Keratinocyte (primary cell): ENCODE data around the gene MTA1. TPM values are rescaled to one million over a fixed set of nuclear protein-coding genes. Genes with fewer than 3 reads are reported as not detected.

Experiments
- DNase-seq: peaks from one replicate; pipeline ENCODE4 v3.0.0-alpha.2; 2011; ENCODE audit warnings: low read depth, missing footprints, low spot score
- FAIRE-seq: peaks from 2 replicates; lab custom pipeline; 2011; peaks lifted over from hg19 to GRCh38; lab: Jason Lieb, UNC
- H2AFZ ChIP-seq: 2 replicates; pipeline ENCODE4 v1.6.0; 2012; ENCODE audit warnings: low read length, control low read depth, inconsistent platforms; ENCODE audit not compliant: control insufficient read depth
- H3K27ac ChIP-seq: 2 replicates; pipeline ENCODE4 v1.5.1; 2011; ENCODE audit warnings: low read length; ENCODE audit not compliant: control insufficient read depth, insufficient read depth
- H3K27me3 ChIP-seq: 3 replicates; pipeline ENCODE4 v1.6.0; 2011; ENCODE audit warnings: low read length; ENCODE audit not compliant: control insufficient read depth, insufficient read depth; ENCODE audit errors: extremely low read depth
- H3K36me3 ChIP-seq, 2 experiments: 2 replicates in 1 of 2; 3 replicates in 1 of 2; pipeline ENCODE4 v1.5.1; 2011; ENCODE audit warnings: low read length in 2 of 2, mild to moderate bottlenecking in 1 of 2; ENCODE audit not compliant: control insufficient read depth in 2 of 2, insufficient read depth in 2 of 2; ENCODE audit errors: extremely low read depth in 1 of 2
- H3K4me1 ChIP-seq: 3 replicates; pipeline ENCODE4 v1.5.1; 2011; ENCODE audit warnings: low read length; ENCODE audit not compliant: control insufficient read depth, insufficient read depth; ENCODE audit errors: extremely low read depth
- H3K4me2 ChIP-seq: 3 replicates; pipeline ENCODE4 v1.6.0; 2011; ENCODE audit warnings: low read depth, low read length; ENCODE audit not compliant: control insufficient read depth, insufficient read depth; ENCODE audit errors: extremely low read depth
- H3K4me3 ChIP-seq, 3 experiments: fragments of 200-600 bp in 1 of 3; sonication (generic) in 1 of 3; 2 replicates in 2 of 3; 3 replicates in 1 of 3; pipeline ENCODE4 v1.5.1; 2011 to 2016; ENCODE audit warnings: low read length in 3 of 3, mild to moderate bottlenecking in 3 of 3, control low read depth in 2 of 3, inconsistent platforms in 1 of 3, low read depth in 1 of 3, mixed read lengths in 1 of 3, mixed run types in 1 of 3, moderate library complexity in 1 of 3; ENCODE audit not compliant: control insufficient read depth in 2 of 3, insufficient read depth in 2 of 3; ENCODE audit errors: extremely low read depth in 1 of 3
- H3K79me2 ChIP-seq: 2 replicates; pipeline ENCODE4 v1.6.0; 2012; ENCODE audit warnings: low read length; ENCODE audit not compliant: control insufficient read depth, insufficient read depth
- H3K9ac ChIP-seq: 3 replicates; pipeline ENCODE4 v1.6.0; 2011; ENCODE audit warnings: low read length; ENCODE audit not compliant: control insufficient read depth, insufficient read depth; ENCODE audit errors: extremely low read depth
- H3K9me1 ChIP-seq: 3 replicates; pipeline ENCODE4 v1.6.0; 2011; ENCODE audit warnings: low read length; ENCODE audit not compliant: control insufficient read depth, insufficient read depth; ENCODE audit errors: extremely low read depth
- H3K9me3 ChIP-seq: 2 replicates; pipeline ENCODE4 v1.5.1; 2012; ENCODE audit warnings: low read depth, low read length; ENCODE audit not compliant: control insufficient read depth
- H4K20me1 ChIP-seq: 3 replicates; pipeline ENCODE4 v1.6.0; 2011; ENCODE audit warnings: low read length; ENCODE audit not compliant: control insufficient read depth, insufficient read depth; ENCODE audit errors: extremely low read depth
- EZH2 ChIP-seq: IDR thresholded peaks from one replicate; pipeline ENCODE4 v1.6.1; 2012; ENCODE audit warnings: inconsistent platforms, mild to moderate bottlenecking, low read length, moderate library complexity
- dilution Hi-C: fragments of 300-500 bp; cut with MboI; formaldehyde crosslinking; loops from one replicate; pipeline ENCODE4 v1.7.0; 2020; ENCODE audit warnings: low sequenced_read_pairs; ENCODE audit not compliant: extremely low pct_ligation_motif_present
- polyA plus RNA-seq, 5 experiments: library from polyadenylated mRNA; depleted of rRNA in 3 of 5; stranded (reverse) in 3 of 5; stranded (forward) in 1 of 5; unstranded in 1 of 5; fragments of >200 nt; gene quantifications; 1 replicate in 1 of 5; 2 replicates in 3 of 5; 3 replicates in 1 of 5; pipeline versions ENCODE4 v1.2.1 to v1.2.3, GENCODE V29; 2011 to 2012; ENCODE audit warnings: missing spikeins in 2 of 5, low read depth in 1 of 5, low replicate concordance in 1 of 5
- TF ChIP-seq, protein P1 (sequence below), 3 experiments: IDR thresholded peaks in 1 of 3; conservative IDR thresholded peaks in 1 of 3; optimal IDR thresholded peaks in 1 of 3; 2 replicates in 2 of 3; 3 replicates in 1 of 3; pipeline versions ENCODE3 to v1.5.1; 2011; ENCODE audit warnings: low read length in 3 of 3, mild to moderate bottlenecking in 3 of 3, moderate library complexity in 2 of 3, control low read depth in 1 of 3, inconsistent platforms in 1 of 3; ENCODE audit not compliant: insufficient read depth in 2 of 3; ENCODE audit errors: extremely low read depth in 1 of 3

MTA1 gene
- polyA plus RNA-seq, 1 donor (not counting 4 experiments of a cell fraction or from before 2014, with no cell fraction given): 33.6 TPM

DNA sequence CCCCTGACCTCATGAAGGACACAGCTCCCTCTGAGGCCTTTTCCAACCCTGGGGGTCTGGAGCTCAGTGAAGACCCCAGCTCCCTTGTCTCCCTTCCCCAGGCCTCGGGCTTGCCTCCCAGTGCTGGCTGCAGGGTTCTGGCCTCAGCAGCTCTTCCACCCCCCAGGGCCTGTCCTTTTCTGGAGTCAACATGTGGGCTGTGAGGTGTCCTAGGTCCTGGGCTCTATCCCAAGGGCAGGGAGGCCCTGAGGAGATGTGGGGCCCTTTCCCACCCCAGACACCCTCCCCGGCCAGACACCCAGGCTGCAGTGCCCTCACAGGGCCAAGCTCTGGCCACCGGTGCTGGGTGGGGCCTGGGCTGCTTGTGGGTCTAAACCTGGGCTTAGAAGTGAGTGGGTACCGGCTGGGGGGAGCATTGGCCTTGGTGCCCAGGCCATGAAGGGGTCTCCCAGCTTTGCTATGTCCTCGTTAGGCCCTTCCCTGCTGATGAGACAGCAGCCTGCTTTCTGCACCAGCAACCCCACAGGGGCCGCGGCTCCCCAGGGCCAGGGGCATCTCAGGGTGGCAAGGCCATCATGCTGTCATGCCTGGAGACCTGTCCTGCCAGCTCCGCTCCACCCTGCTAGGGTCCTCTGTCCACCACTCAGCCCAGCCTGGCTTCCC, 52.3 kb downstream of the MTA1 start:
- Histone ChIP-seq H3K79me2 (no peaks in the 10 kb centered on the region), H3K27ac (no peak overlapping the region), H3K4me3 (no peak overlapping the region), H3K36me3 (peaks cover 0 to 10% of the 10 kb centered on the region in 2 experiments), H3K9me1 (no peaks in the 10 kb centered on the region), H3K4me2 (no peak overlapping the region), H3K9me3 (no peaks in the 10 kb centered on the region), H4K20me1 (peaks cover 4% of the 10 kb centered on the region), H3K9ac (no peak overlapping the region), H3K4me1 (peaks cover 17% of the 10 kb centered on the region), H3K27me3 (peaks cover 11% of the 10 kb centered on the region), H2AFZ (no peak overlapping the region)
- dilution Hi-C loops: no loop called here
- no peak for FAIRE-seq
- TF ChIP-seq EZH2: no peak
- TF ChIP-seq, protein P1, sequence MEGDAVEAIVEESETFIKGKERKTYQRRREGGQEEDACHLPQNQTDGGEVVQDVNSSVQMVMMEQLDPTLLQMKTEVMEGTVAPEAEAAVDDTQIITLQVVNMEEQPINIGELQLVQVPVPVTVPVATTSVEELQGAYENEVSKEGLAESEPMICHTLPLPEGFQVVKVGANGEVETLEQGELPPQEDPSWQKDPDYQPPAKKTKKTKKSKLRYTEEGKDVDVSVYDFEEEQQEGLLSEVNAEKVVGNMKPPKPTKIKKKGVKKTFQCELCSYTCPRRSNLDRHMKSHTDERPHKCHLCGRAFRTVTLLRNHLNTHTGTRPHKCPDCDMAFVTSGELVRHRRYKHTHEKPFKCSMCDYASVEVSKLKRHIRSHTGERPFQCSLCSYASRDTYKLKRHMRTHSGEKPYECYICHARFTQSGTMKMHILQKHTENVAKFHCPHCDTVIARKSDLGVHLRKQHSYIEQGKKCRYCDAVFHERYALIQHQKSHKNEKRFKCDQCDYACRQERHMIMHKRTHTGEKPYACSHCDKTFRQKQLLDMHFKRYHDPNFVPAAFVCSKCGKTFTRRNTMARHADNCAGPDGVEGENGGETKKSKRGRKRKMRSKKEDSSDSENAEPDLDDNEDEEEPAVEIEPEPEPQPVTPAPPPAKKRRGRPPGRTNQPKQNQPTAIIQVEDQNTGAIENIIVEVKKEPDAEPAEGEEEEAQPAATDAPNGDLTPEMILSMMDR (optimal IDR thresholded peaks at IDR 0.05 in 1 of 3, IDR thresholded peaks at IDR 0.05 in 1 of 3, conservative IDR thresholded peaks at IDR 0.05 in 1 of 3; ENCODE audit: extremely low read depth in 1 of 3, insufficient read depth in 2 of 3, low read length in 3 of 3): no peak
- DNase-seq: no peak

DNA sequence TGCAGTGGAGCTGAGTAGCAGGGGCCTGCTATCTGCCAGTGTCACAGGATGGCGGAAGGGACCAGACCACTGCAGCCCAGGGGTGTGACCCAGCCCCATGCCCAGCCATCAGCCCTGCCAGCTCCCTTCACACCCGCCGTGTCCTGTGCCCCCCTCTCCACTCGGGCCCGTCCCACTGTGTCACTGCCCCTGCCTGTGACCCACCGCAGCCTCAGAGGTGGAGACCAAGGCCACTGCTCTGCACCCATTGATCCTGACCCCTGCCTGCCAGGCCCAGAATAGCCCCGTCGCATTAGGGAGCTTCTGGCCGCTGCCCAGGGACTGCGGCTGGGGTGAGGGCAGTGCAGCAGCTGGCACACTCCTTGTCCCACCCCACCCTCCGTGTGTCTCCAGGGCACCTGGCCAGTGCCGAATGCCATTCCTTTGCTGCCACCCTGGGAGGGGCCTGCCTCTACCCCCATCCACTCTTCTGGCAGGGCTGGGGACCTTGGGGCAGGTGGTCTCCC, 52.9 kb downstream of the MTA1 start:
- dilution Hi-C loops: no loop called here
- Histone ChIP-seq H3K4me3 (no peak overlapping the region), H3K27ac (no peak overlapping the region)

More for the DNA sequence above, 52.9 kb downstream of the MTA1 start:
- Histone ChIP-seq H3K27me3 (peaks cover 11% of the 10 kb centered on the region), H3K9ac (no peak overlapping the region), H4K20me1 (peaks cover 4% of the 10 kb centered on the region), H3K9me3 (no peaks in the 10 kb centered on the region), H3K4me2 (no peak overlapping the region), H3K9me1 (no peaks in the 10 kb centered on the region), H3K79me2 (no peaks in the 10 kb centered on the region), H3K4me1 (peaks cover 17% of the 10 kb centered on the region), H2AFZ (no peak overlapping the region), H3K36me3 (peaks cover 0 to 7% of the 10 kb centered on the region in 2 experiments)
- no peak for DNase-seq
- no peak for TF ChIP-seq EZH2
- TF ChIP-seq, protein P1 (optimal IDR thresholded peaks at IDR 0.05 in 1 of 3, IDR thresholded peaks at IDR 0.05 in 1 of 3, conservative IDR thresholded peaks at IDR 0.05 in 1 of 3; ENCODE audit: extremely low read depth in 1 of 3, insufficient read depth in 2 of 3, low read length in 3 of 3): no peak
- no peak for FAIRE-seq
